WTC11 (cell line): Measurements from ENCODE around the gene CD46. TPM values are rescaled to one million over a fixed set of nuclear protein-coding genes. Genes with fewer than 3 reads are reported as not detected.

Experiments used
- ATAC-seq: fragments of 200-7000 bp; cut with Tn5 transposase; 2 replicates; pipeline ENCODE4 v1.10.0; 2021; ENCODE audit warnings: mild to moderate bottlenecking, moderate library complexity
- CTCF ChIA-PET: fragments of 300-600 bp; sonication (Branson Sonifier 250); formaldehyde crosslinking; loops from one replicate; lab custom pipeline; 2021; ENCODE audit warnings: antibody characterized with exemption; lab: Charles Lee
- POLR2A ChIA-PET: fragments of 350-600 bp; sonication (Branson Sonifier 250); formaldehyde crosslinking; loops from one replicate; lab custom pipeline; 2021; ENCODE audit warnings: antibody characterized with exemption; lab: Charles Lee
- DNase-seq: peaks from one replicate; pipeline ENCODE4 v3.0.0; 2021; ENCODE audit warnings: low spot score
- H3K27ac Mint-ChIP-seq: 2 replicates; pipeline ENCODE4 v1.8.0; 2021; ENCODE audit warnings: mixed read lengths
- H3K27me3 Mint-ChIP-seq: 2 replicates; pipeline ENCODE4 v1.8.0; 2021; ENCODE audit warnings: low read depth, mild to moderate bottlenecking, moderate library complexity, mixed read lengths
- H3K36me3 Mint-ChIP-seq: 2 replicates; pipeline ENCODE4 v1.8.0; 2021; ENCODE audit warnings: mixed read lengths
- H3K4me1 Mint-ChIP-seq: 2 replicates; pipeline ENCODE4 v1.8.0; 2022; ENCODE audit warnings: mixed read lengths
- H3K4me3 Mint-ChIP-seq: 2 replicates; pipeline ENCODE4 v1.8.0; 2021; ENCODE audit warnings: mild to moderate bottlenecking, moderate library complexity, mixed read lengths
- H3K9me3 Mint-ChIP-seq: 2 replicates; pipeline ENCODE4 v1.8.0; 2021; ENCODE audit warnings: mixed read lengths
- CREM ChIP-seq: sonication (generic); formaldehyde crosslinking; IDR thresholded peaks from 2 replicates; pipeline ENCODE4 v1.8.1; 2022; ENCODE audit warnings: mild to moderate bottlenecking, missing genetic modification reagents, moderate library complexity
- ELF4 ChIP-seq: sonication (generic); formaldehyde crosslinking; IDR thresholded peaks from 2 replicates; pipeline ENCODE4 v1.8.1; 2022; ENCODE audit warnings: low read depth, mild to moderate bottlenecking, moderate library complexity, missing genetic modification reagents
- EMX1 ChIP-seq: fragments of 250-450 bp; sonication (Bioruptor Pico); IDR thresholded peaks from 2 replicates; pipeline ENCODE4 v1.8.0; 2021; ENCODE audit warnings: mild to moderate bottlenecking
- ESRRA ChIP-seq: sonication (generic); formaldehyde crosslinking; IDR thresholded peaks from 2 replicates; pipeline ENCODE4 v1.8.1; 2022; ENCODE audit warnings: mild to moderate bottlenecking, missing genetic modification reagents, borderline replicate concordance
- FOXJ3 ChIP-seq: sonication (generic); formaldehyde crosslinking; IDR thresholded peaks from 2 replicates; pipeline ENCODE4 v1.9.0; 2021; ENCODE audit warnings: missing genetic modification reagents, mild to moderate bottlenecking, borderline replicate concordance
- JAZF1 ChIP-seq: fragments of 250-450 bp; sonication (Bioruptor Pico); IDR thresholded peaks from 2 replicates; pipeline ENCODE4 v1.9.0; 2021; ENCODE audit warnings: moderate library complexity, mild to moderate bottlenecking, inconsistent platforms
- KAT7 ChIP-seq: sonication (generic); formaldehyde crosslinking; IDR thresholded peaks from 2 replicates; pipeline ENCODE4 v1.8.1; 2023; ENCODE audit warnings: missing genetic modification reagents, mild to moderate bottlenecking, borderline replicate concordance
- NR1H2 ChIP-seq: sonication (generic); formaldehyde crosslinking; IDR thresholded peaks from 2 replicates; pipeline ENCODE4 v1.9.0; 2021; ENCODE audit warnings: mild to moderate bottlenecking, moderate library complexity, missing genetic modification reagents
- NR2C2 ChIP-seq: sonication (generic); formaldehyde crosslinking; IDR thresholded peaks from 2 replicates; pipeline ENCODE4 v1.8.0; 2022; ENCODE audit warnings: mild to moderate bottlenecking, missing genetic modification reagents
- OVOL2 ChIP-seq: fragments of 250-450 bp; sonication (Bioruptor Pico); IDR thresholded peaks from 2 replicates; pipeline ENCODE4 v1.9.0; 2021; ENCODE audit warnings: mild to moderate bottlenecking, borderline replicate concordance
- RORB ChIP-seq: fragments of 250-450 bp; sonication (Bioruptor Pico); IDR thresholded peaks from 2 replicates; pipeline ENCODE4 v1.9.0; 2021; ENCODE audit warnings: mild to moderate bottlenecking
- SP1 ChIP-seq: sonication (generic); formaldehyde crosslinking; conservative IDR thresholded peaks from 2 replicates; pipeline ENCODE4 v1.8.1; 2022; ENCODE audit warnings: missing genetic modification reagents
- TCF7 ChIP-seq: sonication (generic); formaldehyde crosslinking; IDR thresholded peaks from 2 replicates; pipeline ENCODE4 v1.8.0; 2022; ENCODE audit warnings: mild to moderate bottlenecking, low read depth, missing genetic modification reagents, moderate library complexity
- ZNF219 ChIP-seq: sonication (generic); formaldehyde crosslinking; IDR thresholded peaks from 2 replicates; pipeline ENCODE4 v1.8.0; 2023; ENCODE audit warnings: missing genetic modification reagents, mild to moderate bottlenecking, borderline replicate concordance
- ZNF317 ChIP-seq: sonication (generic); formaldehyde crosslinking; IDR thresholded peaks from 2 replicates; pipeline ENCODE4 v1.8.1; 2023; ENCODE audit warnings: low read depth, mild to moderate bottlenecking, moderate library complexity, missing genetic modification reagents, borderline replicate concordance
- ZNF671 ChIP-seq: fragments of 250-450 bp; sonication (Bioruptor Pico); IDR thresholded peaks from 2 replicates; pipeline ENCODE4 v1.8.0; 2021; ENCODE audit warnings: mild to moderate bottlenecking
- total RNA-seq: library from RNA; stranded (reverse); gene quantifications from 3 replicates; pipeline ENCODE4 v1.2.3, GENCODE V29; 2021
- TF ChIP-seq, protein P1 (sequence below): fragments of 250-450 bp; sonication (Bioruptor Pico); IDR thresholded peaks from 2 replicates; pipeline ENCODE4 v1.8.0; 2021; ENCODE audit warnings: mild to moderate bottlenecking
- TF ChIP-seq, protein P2 (sequence below): fragments of 250-450 bp; sonication (Bioruptor Pico); IDR thresholded peaks from 2 replicates; pipeline ENCODE4 v1.9.0; 2021; ENCODE audit warnings: moderate library complexity, mild to moderate bottlenecking, inconsistent platforms, borderline replicate concordance
- TF ChIP-seq, protein P3 (sequence below): sonication (generic); formaldehyde crosslinking; IDR thresholded peaks from 2 replicates; pipeline ENCODE4 v1.8.0; 2022; ENCODE audit warnings: mild to moderate bottlenecking, missing genetic modification reagents
- TF ChIP-seq, protein P4 (sequence below): sonication (generic); formaldehyde crosslinking; IDR thresholded peaks from 2 replicates; pipeline ENCODE4 v1.8.0; 2022; ENCODE audit warnings: mild to moderate bottlenecking, missing genetic modification reagents
- TF ChIP-seq, protein P5 (sequence below): sonication (generic); formaldehyde crosslinking; IDR thresholded peaks from 2 replicates; pipeline ENCODE4 v1.8.1; 2023; ENCODE audit warnings: mild to moderate bottlenecking, missing genetic modification reagents
- TF ChIP-seq, protein P6 (sequence below): sonication (generic); formaldehyde crosslinking; IDR thresholded peaks from 2 replicates; pipeline ENCODE4 v1.8.1; 2022; ENCODE audit warnings: mild to moderate bottlenecking, moderate library complexity, missing genetic modification reagents

Gene CD46
- total RNA-seq, 1 experiment from 2014 or later: 150 TPM

DNA sequence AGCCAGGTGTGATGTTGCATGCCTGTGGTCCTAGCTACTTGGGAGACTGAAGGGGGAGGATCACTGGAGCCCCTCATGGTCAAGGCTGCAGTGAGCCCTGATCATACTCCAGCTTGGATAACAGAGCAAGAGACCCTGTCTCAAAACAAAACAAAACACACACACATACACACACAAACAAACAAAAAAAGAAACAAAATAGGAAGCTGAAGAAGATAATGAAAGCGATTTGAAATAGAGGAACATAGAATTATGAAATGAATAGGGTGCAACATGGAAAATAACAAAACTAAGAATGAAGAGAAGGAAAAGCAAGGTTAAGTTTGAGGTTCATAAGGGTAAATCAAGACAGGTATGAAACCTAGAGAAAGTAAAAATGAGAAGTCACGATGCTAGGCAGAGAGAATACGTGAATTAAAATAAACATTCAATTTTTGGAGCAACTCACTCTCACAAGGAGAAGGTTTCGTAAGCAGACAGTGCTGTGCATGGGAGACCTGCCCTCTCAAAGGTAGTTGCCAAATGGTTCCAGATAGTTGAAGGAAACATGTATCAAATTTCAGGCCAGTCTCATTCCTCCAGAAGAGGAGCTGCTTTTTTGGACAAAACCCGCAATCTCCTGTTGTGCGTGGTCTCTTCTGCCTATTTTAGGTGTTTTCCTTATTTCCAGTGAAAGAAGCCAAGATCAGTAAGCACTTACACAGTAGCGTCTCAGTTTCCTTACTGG, 3.3 kb downstream of the CD46 start (continued):
- TF ChIP-seq, protein P1, sequence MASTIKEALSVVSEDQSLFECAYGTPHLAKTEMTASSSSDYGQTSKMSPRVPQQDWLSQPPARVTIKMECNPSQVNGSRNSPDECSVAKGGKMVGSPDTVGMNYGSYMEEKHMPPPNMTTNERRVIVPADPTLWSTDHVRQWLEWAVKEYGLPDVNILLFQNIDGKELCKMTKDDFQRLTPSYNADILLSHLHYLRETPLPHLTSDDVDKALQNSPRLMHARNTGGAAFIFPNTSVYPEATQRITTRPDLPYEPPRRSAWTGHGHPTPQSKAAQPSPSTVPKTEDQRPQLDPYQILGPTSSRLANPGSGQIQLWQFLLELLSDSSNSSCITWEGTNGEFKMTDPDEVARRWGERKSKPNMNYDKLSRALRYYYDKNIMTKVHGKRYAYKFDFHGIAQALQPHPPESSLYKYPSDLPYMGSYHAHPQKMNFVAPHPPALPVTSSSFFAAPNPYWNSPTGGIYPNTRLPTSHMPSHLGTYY (CRISPR knock-in tag): no peak
- no peak for TF ChIP-seq EMX1 (CRISPR knock-in tag)
- TF ChIP-seq ELF4: no peak
- TF ChIP-seq, protein P2, sequence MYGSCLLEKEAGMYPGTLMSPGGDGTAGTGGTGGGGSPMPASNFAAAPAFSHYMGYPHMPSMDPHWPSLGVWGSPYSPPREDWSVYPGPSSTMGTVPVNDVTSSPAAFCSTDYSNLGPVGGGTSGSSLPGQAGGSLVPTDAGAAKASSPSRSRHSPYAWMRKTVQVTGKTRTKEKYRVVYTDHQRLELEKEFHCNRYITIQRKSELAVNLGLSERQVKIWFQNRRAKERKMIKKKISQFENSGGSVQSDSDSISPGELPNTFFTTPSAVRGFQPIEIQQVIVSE (CRISPR knock-in tag): no peak
- TF ChIP-seq FOXJ3 (CRISPR knock-in tag): no peak
- TF ChIP-seq SP1 (CRISPR knock-in tag): no peak
- TF ChIP-seq ZNF219: no peak
- TF ChIP-seq KAT7 (CRISPR knock-in tag): no peak
- TF ChIP-seq, protein P3, sequence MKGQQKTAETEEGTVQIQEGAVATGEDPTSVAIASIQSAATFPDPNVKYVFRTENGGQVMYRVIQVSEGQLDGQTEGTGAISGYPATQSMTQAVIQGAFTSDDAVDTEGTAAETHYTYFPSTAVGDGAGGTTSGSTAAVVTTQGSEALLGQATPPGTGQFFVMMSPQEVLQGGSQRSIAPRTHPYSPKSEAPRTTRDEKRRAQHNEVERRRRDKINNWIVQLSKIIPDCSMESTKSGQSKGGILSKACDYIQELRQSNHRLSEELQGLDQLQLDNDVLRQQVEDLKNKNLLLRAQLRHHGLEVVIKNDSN: no peak

DNA sequence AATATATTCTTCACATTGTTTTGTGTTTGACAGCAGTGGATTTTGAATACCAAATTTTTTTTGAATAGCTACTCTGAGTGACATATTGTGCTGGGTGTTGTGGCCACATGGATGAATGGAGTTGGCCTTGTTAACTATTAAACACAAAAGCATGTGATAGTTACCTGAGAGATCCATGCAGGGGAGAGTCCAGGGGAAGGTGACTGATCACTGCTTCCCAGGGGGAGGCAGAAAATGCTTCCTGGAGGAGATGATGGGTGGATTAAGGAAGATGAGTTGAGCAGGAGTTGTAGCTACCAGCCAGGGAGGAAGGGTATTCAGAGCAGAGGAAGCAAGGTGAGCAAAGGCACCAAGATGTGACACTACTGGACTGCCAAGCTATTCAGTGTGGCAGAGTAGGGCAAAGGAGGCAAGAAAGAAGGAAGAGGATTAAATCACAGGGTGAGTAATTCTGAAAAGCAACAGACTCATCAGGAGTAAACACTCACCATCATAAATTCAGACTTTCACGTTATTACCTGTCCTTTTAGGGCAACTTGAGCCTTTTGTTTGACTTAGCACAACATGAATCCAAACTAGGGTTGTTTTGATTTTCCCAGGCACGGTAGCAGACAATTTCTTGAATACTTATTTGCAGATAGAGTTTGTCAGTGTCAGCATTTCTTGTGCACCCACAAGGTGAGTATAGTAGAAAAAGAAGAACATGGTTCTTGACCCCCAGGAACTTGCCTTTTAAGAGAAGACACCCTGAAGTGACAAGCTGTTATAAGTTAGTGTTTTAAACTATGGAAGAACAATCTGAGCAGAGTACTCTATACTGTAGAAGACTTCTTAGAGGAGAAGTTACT, 4.2 kb downstream of the CD46 start:
- no peak for DNase-seq
- Mint-ChIP-seq H3K4me3 (no peak overlapping the region), H3K36me3 (peaks cover 50% of the 10 kb centered on the region), H3K27me3 (no peaks in the 10 kb centered on the region), H3K4me1 (peaks cover 37% of the 10 kb centered on the region), H3K27ac (peak overlapping the region; percentile 31), H3K9me3 (no peaks in the 10 kb centered on the region)
- ChIA-PET CTCF (interaction anchor here (0.6 to 1.8 kb wide), 2 partner anchors 41 to 147 kb away, joined by 3 to 4 read pairs; no protein-coding TSS in a partner anchor), POLR2A (interaction anchor here (0.5 to 0.6 kb wide), 2 partner anchors 77 to 830 kb away, joined by 3 read pairs; no protein-coding TSS in a partner anchor)
- TF ChIP-seq OVOL2 (no peak), FOXJ3 (CRISPR knock-in tag) (no peak), NR2C2 (CRISPR knock-in tag) (no peak), NR1H2 (CRISPR knock-in tag) (no peak), ZNF317 (no peak), ZNF671 (CRISPR knock-in tag) (no peak), JAZF1 (CRISPR knock-in tag) (no peak), CREM (no peak), TCF7 (CRISPR knock-in tag) (no peak), RORB (CRISPR knock-in tag) (no peak), KAT7 (CRISPR knock-in tag) (no peak), ESRRA (CRISPR knock-in tag) (no peak)
- TF ChIP-seq, protein P4, sequence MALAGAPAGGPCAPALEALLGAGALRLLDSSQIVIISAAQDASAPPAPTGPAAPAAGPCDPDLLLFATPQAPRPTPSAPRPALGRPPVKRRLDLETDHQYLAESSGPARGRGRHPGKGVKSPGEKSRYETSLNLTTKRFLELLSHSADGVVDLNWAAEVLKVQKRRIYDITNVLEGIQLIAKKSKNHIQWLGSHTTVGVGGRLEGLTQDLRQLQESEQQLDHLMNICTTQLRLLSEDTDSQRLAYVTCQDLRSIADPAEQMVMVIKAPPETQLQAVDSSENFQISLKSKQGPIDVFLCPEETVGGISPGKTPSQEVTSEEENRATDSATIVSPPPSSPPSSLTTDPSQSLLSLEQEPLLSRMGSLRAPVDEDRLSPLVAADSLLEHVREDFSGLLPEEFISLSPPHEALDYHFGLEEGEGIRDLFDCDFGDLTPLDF: no peak
- TF ChIP-seq, protein P5, sequence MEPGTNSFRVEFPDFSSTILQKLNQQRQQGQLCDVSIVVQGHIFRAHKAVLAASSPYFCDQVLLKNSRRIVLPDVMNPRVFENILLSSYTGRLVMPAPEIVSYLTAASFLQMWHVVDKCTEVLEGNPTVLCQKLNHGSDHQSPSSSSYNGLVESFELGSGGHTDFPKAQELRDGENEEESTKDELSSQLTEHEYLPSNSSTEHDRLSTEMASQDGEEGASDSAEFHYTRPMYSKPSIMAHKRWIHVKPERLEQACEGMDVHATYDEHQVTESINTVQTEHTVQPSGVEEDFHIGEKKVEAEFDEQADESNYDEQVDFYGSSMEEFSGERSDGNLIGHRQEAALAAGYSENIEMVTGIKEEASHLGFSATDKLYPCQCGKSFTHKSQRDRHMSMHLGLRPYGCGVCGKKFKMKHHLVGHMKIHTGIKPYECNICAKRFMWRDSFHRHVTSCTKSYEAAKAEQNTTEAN (CRISPR knock-in tag): no peak
- TF ChIP-seq, protein P6, sequence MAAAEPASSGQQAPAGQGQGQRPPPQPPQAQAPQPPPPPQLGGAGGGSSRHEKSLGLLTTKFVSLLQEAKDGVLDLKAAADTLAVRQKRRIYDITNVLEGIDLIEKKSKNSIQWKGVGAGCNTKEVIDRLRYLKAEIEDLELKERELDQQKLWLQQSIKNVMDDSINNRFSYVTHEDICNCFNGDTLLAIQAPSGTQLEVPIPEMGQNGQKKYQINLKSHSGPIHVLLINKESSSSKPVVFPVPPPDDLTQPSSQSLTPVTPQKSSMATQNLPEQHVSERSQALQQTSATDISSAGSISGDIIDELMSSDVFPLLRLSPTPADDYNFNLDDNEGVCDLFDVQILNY (CRISPR knock-in tag): no peak
- no peak for ATAC-seq
